OCI-LY1 (cell line): ENCODE measurements around the gene MNX1.

ENCODE experiments used
- CTCF ChIP-seq: fragments of 200-600 bp; sonication (generic), shearing (Covaris generic); IDR thresholded peaks from 2 replicates; pipeline ENCODE4 v1.5.1; 2017; ENCODE audit warnings: mild to moderate bottlenecking, antibody characterized with exemption, low read length, moderate library complexity, mixed read lengths
- EZH2 ChIP-seq: fragments of 200-600 bp; sonication (generic), shearing (Covaris generic); IDR thresholded peaks from 2 replicates; pipeline ENCODE4 v1.8.0; 2017; ENCODE audit warnings: borderline replicate concordance, mixed run types, mild to moderate bottlenecking, antibody characterized with exemption, low read length, moderate library complexity, mixed read lengths

- no peak for TF ChIP-seq CTCF
- no peak for TF ChIP-seq EZH2
These were observed 1.1 kb upstream of the MNX1 start for GRCh38 chr7:157011333-157012112.
